M059J (cell line): ENCODE data around the gene EDDM3A. TPM values are rescaled to one million over a fixed set of nuclear protein-coding genes. Genes with fewer than 3 reads are reported as not detected.
"Not testable (repeated sequence)": the region's sequence is repeated elsewhere in the genome, so short reads cannot be mapped to it uniquely, and the experiment has no call there.

Experiments used
- DNase-seq: peaks from one replicate; pipeline ENCODE4 v3.0.0-alpha.2; 2012; ENCODE audit warnings: low read depth
- total RNA-seq: library from RNA; depleted of rRNA; stranded (reverse); fragments of >200 nt; shearing (Covaris generic); gene quantifications from 2 replicates; pipeline ENCODE4 v1.2.3, GENCODE V29; 2014

The EDDM3A gene
- total RNA-seq, 1 experiment from 2014 or later: not detected

DNA sequence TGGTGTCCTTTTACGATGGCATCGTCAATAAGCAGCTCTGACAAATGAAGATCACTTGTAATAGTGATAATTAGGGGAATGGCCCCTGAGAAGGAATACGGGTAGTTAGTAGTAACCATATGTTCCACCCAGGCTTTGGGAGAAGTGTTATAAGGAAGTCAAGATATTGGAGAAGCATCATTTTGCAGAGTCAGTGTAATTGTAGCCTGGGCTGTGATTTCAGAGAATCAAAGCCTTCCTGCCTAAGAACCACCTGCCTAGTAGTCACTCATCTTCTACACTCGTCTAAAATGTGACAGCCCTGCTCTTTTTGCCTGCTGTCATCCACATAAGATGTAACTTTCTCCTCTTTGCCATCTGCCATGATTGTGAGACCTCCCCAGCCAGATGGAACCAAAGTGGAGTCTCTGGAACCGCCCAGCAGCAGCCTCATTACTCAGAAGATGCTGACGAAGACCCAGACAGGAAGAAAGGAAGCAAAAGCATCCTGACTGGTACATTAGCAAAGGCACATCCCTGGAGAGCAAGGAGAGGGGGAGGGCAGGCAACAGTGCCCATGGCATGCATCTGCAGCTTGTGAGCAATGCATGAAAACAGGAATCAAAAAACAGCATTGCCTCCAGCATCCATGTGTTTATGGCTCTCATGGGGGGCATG lies 12.6 kb upstream of the EDDM3A start:
- no peak for DNase-seq

GRCh38 chr14:20733684-20734429 lies 11.8 kb upstream of the EDDM3A start:
- DNase-seq: no peak

GRCh38 chr14:20734430-20734806 lies 11.3 kb upstream of the EDDM3A start:
- no peak for DNase-seq

DNA sequence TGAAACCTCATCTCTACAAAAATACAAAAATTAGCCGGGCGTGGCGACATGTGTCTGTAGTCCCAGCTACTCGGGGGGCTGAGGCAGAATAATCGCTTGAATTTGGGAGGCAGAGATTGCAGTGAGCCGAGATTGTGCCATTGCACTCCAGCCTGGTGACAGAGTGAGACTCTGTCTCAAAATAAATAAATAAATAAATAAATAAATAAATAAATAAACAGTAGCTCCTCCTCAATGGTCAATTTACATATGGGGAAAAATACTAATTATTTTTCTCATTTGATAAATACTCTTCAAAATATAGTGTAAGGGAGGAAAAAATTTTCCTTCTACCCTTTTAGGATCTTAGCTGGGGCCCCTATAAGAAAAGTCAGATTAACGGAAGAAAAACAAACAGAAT lies 7.4 kb upstream of the EDDM3A start:
- not testable (repeated sequence) for DNase-seq

DNA sequence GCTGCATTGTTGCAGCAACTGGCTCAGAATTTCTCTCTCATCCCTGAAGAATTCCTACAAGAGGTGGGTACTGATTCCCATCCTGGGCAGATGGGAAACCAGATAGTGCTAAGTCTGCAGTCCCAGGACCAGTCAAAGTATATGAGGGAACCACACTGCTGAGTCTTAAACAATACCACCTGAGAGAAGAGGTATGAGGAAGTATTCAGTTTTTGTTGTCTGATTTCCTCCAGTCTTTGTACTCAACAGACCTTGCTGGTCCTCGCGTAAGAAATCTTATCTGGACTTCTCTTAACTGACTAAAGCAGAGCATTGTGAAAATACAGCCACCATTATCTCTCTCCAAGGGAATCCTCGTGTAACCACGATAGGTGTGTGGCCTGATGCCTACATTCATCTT lies 3.6 kb upstream of the EDDM3A start:
- DNase-seq: no peak

DNA sequence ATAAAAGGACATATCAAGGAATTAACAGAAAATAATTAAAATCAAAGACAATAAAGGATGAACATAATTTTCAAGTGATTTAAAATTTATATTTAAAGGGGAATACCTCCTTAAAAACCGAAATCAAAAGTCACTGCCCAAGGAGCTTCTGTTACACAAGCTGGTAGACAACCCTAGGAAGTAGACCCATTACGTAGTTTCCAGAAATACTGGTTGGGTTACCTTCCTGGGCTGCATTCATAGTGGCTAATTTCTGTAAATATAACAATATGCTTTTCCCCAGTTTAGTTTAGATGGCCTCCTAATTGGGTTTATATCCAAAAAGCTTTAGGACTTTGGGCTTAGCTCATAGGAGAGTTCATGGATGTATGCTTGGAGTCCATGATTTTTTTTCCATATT lies 2.1 kb upstream of the EDDM3A start:
- no peak for DNase-seq

DNA sequence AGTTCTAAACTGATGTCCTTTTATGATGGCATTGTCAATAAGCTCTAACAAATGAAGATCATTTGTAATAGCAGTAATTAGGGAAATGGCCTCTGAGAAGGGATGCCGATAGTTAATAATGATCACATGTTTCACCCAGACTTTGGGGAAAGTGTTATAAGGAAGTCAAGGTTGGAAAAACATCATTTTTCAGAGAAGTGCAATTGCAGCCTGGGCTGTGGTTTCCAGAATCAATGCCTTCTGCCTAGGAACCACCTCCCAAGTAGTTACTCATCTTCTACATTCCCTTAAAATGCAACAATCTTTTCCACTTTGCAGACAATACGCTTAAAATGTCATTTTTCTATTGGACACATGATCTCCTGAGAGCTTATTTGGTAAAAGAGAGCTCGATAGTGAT lies 879 bp downstream of the EDDM3A start:
- DNase-seq: no peak

GRCh38 chr14:20748439-20748838 lies 2.8 kb downstream of the EDDM3A start:
- no peak for DNase-seq

DNA sequence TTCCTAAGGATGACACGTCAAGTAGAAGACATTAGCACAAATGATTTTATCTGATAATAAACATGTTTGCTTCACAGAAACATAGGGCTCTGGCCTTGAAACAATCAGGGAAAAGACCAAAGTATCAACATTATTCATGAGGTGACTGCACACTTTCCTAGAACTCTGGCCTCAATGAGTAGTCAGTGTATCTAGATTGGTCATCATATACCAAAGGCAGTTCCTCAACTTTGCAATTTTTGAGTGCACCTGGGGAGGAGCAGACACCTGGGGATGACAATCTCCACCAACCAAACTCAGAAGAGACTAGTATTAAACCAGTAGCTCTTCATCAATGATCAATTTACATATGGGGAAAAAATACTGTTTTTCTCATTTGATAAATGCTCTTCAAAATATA lies 4.5 kb downstream of the EDDM3A start:
- no peak for DNase-seq

GRCh38 chr14:20751963-20752562 lies 6.4 kb downstream of the EDDM3A start:
- DNase-seq: no peak

GRCh38 chr14:20754308-20754707 lies 8.6 kb downstream of the EDDM3A start:
- DNase-seq: no peak

- no peak for DNase-seq
Measured at GRCh38 chr14:20755037-20755436, 9.3 kb downstream of the EDDM3A start.

DNA sequence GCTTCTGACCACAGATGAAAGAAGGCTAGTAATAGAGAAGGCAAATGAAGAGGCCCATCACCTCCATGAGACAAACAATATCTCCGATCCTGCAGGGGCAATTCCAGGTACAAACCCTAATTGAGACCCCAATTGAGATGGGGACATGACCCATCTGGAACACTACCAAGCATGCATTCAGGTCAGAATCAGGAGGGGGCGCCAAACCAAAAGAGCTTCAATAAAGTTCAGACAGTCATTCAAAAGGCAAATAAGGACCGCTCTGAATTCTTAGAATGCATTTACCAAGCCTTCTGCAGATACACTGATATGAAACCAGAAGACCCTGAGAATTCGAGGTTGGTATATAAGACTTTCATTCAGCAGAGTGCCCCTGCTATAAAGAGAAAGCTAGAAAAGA lies 12.3 kb downstream of the EDDM3A start:
- no peak for DNase-seq

DNA sequence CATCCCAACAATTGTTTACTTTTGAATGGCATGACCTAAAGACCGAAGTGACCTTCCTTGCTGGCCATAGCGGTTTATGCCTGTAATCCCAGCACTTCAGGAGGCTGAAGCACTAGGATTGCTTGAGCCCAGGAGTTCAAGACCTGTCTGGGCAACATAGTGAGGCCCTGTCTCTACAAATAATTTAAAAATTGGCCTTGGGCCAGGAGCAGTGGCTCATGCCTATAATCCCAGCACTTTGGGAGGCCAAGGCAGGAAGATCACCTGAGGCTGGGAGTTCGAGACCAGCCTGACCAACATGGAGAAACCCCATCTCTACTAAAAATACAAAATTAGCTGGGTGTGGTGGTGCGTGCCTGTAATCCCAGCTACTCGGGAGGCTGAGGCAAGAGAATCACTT lies 13.8 kb downstream of the EDDM3A start:
- not testable (repeated sequence) for DNase-seq

DNA sequence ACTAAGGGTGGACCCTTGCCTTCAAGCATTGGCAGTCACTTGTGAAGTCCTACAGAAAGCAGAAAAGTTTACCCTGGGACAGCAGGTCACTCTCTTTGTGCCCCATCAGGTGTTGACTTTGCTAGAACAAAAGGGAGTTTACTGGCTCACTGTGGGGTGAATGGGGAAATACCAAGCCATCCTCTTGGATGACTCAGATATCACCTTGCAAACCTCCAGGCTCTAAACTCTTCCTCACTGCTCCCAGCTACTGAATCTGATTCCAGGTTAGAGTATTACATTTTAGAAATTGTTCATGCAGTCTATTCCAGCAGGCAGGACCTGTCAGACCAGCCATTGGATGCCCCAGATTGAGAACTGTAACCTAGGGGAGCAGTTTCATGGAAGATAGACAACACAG lies 15.3 kb downstream of the EDDM3A start:
- no peak for DNase-seq

DNA sequence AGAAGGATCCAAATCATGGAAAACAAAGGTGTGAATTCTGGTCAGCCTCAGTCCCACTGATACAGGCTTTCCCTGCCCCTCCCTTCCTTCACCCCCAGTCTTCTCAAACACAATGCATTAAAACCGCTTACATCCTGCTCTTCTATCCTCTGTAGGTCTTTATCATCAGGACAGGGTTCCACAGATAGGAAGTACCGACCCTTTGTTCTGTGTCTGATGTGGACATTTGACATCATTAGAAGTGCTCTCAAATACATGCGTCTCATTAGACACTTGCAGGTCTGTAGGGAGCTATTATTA lies 22.9 kb downstream of the EDDM3A start:
- DNase-seq: no peak

DNA sequence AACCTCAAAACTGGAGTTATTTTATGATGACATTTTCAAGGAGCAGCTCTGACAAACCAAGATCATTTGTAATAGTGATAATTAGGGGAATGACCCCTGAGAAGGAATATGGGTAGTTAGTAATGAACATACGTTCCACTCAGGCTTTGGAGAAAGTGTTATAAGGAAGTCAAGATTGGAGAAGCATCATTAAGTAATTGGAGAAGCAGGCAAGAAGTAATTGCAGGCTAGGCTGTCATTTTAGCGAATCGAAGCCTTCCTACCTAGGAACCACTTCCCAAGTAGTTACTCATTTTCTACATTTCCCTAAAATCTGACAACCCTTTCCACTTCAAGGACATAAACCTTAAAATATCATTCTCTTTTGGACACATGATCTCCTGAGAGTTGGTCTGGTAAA lies 23.7 kb downstream of the EDDM3A start:
- DNase-seq: no peak

DNA sequence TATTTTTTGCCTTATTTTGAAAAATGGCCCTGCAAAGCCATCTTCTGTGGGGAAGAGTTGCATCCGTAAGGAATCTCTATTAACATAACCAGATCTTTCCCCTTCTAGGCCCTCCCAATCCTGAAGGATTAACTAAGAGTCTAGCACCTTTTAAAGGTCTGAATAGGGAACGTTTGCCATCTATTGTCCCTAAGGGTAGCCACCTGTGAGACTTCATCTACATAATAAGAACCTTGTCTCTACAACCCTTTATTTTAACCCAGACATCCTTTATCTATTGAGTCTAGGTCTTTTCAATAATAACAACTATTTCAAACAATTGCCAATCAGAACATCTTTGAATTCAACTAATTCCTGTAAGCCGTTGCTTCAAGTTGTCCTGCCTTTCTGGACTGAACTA lies 27.0 kb downstream of the EDDM3A start:
- no peak for DNase-seq

GRCh38 chr14:20774258-20774824 lies 28.7 kb downstream of the EDDM3A start:
- DNase-seq: no peak

GRCh38 chr14:20775043-20775442 lies 29.4 kb downstream of the EDDM3A start:
- DNase-seq: no peak

DNA sequence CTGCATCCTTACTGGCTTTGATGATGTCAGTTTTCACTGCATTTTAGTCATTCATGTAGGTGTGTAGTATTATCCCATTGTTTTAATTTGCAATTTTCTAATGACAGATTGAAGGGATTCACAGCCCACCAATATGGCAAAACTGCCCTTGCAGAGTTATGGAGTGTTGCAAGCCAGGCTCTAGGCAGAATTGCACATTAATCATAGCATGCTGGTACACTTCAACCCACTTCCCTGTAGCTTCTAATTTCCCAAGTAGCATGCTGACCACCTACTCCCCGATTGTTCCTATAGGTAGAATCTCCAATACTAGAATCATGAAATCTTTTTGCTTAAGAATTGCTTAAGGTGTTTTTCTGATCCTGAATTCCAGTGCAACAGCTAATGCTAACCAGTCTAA lies 30.2 kb downstream of the EDDM3A start:
- DNase-seq: no peak

- no peak for DNase-seq
Measured at GRCh38 chr14:20781803-20782202, 36.1 kb downstream of the EDDM3A start.

GRCh38 chr14:20782280-20782890 lies 36.7 kb downstream of the EDDM3A start:
- no peak for DNase-seq
